ENCODE measurements around the gene MAP3K7CL. TPM values are rescaled to one million over a fixed set of nuclear protein-coding genes. Genes with fewer than 3 reads are reported as not detected.

Gene MAP3K7CL
- total RNA-seq, 2 donors from 2014 or later: 1.7 to 15.5 TPM

DNA sequence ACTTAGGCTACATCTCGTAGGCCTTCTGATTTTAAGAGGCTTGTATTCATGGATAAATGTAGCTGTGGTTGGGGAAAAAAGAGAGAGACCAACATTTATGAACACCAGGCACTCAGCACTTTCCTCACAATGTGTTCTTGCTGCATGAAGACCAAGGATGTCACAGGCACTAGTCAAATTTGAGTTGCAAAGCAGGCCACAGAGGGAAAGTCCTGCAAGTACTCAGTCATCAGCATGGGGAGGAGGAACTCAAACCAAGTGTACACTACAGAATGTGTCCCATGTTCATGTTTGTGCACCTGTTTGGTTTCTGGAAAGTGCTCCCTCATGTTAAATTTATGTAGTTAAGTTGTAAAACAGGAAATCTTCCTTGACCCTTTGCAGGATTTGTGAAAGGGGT is 8.7 kb upstream of the MAP3K7CL start:
- Histone ChIP-seq H3K4me3 (no peak overlapping the region), H3K9me3 (no peaks in the 10 kb centered on the region), H3K27me3 (no peaks in the 10 kb centered on the region), H3K36me3 (no peaks in the 10 kb centered on the region), H3K4me1 (no peaks in the 10 kb centered on the region), H3K27ac (no peak overlapping the region)
- TF ChIP-seq, protein P1, sequence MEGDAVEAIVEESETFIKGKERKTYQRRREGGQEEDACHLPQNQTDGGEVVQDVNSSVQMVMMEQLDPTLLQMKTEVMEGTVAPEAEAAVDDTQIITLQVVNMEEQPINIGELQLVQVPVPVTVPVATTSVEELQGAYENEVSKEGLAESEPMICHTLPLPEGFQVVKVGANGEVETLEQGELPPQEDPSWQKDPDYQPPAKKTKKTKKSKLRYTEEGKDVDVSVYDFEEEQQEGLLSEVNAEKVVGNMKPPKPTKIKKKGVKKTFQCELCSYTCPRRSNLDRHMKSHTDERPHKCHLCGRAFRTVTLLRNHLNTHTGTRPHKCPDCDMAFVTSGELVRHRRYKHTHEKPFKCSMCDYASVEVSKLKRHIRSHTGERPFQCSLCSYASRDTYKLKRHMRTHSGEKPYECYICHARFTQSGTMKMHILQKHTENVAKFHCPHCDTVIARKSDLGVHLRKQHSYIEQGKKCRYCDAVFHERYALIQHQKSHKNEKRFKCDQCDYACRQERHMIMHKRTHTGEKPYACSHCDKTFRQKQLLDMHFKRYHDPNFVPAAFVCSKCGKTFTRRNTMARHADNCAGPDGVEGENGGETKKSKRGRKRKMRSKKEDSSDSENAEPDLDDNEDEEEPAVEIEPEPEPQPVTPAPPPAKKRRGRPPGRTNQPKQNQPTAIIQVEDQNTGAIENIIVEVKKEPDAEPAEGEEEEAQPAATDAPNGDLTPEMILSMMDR (IDR thresholded peaks at IDR 0.05): no peak
- DNase-seq (ENCODE audit: low spot score): no peak

DNA sequence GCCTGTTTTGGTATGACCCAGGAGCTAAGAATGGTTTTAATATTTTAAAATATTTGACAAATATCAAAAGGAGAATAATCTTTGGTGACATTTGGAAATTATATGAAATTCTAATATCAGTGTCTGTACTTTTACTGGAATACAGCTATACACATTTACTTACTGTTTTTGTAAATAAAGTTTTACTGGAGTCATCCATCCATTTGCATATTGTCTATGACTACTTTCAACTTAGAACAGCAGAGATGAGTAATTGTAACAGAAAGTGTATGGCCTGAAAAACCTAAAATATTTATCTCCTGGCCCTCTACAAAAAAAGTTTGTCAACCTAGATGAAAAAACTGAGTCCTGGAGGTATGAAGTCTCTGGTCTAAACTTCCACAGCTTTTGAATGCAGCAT is 5.8 kb upstream of the MAP3K7CL start:
- H3K36me3 ChIP-seq: no peaks in the 10 kb centered on the region
- no peak for DNase-seq (ENCODE audit: low spot score)
- TF ChIP-seq, protein P1 (IDR thresholded peaks at IDR 0.05): no peak
- no peaks in the 10 kb centered on the region for H3K27me3 ChIP-seq
- H3K27ac ChIP-seq: no peak overlapping the region
- no peak overlapping the region for H3K4me3 ChIP-seq
- H3K9me3 ChIP-seq: peaks cover 0 to 6% of the 10 kb centered on the region in 2 donors
- H3K4me1 ChIP-seq: no peaks in the 10 kb centered on the region

DNA sequence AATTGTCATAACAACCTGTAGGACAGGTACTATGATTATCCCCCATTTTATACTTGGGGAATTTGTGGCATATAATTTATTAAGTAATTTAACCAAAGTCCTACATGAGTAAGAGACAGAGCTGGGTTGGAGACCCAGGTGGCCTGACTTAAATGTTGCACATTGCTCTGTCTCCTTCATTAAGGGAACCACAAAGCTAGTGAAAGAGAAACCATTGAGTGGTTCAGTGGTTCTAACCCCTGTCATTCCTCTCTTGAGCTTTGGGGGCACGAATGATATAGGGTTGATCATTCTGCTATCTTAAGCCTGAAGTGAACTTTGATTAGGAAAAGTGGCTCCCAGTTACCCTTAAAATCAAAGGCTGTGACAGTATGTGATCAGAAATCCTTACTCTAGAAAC is 5.3 kb upstream of the MAP3K7CL start:
- no peak overlapping the region for H3K4me3 ChIP-seq
- peaks cover 0 to 6% of the 10 kb centered on the region in 2 donors for H3K9me3 ChIP-seq
- TF ChIP-seq, protein P1 (IDR thresholded peaks at IDR 0.05): no peak
- no peaks in the 10 kb centered on the region for H3K36me3 ChIP-seq
- H3K27ac ChIP-seq: no peak overlapping the region
- H3K4me1 ChIP-seq: no peaks in the 10 kb centered on the region
- no peak for DNase-seq (ENCODE audit: low spot score)
- no peaks in the 10 kb centered on the region for H3K27me3 ChIP-seq

DNA sequence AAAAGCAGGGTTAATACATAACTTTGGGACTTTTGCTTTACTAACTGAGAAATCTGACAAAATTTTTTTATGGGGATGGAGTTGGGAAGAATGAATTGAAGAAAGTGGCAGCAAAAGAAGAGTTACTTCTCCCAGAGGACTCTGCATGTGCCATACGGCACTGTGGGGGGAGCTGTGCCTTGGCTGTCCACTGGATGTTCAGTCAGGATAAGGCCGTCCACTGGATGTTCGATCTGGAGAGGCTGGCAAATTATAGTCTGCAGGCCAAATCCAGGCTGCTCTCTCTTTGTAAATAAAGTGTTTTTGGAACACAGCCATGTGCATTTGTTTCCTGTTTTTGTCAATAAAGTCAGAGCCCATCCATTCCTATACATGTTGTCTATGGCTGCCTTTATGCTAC is 4.5 kb upstream of the MAP3K7CL start:
- no peak overlapping the region for H3K4me3 ChIP-seq
- peaks cover 0 to 6% of the 10 kb centered on the region in 2 donors for H3K9me3 ChIP-seq
- no peaks in the 10 kb centered on the region for H3K4me1 ChIP-seq
- no peak overlapping the region for H3K27ac ChIP-seq
- DNase-seq (ENCODE audit: low spot score): no peak
- H3K36me3 ChIP-seq: no peaks in the 10 kb centered on the region
- no peaks in the 10 kb centered on the region for H3K27me3 ChIP-seq
- TF ChIP-seq, protein P1 (IDR thresholded peaks at IDR 0.05): no peak

DNA sequence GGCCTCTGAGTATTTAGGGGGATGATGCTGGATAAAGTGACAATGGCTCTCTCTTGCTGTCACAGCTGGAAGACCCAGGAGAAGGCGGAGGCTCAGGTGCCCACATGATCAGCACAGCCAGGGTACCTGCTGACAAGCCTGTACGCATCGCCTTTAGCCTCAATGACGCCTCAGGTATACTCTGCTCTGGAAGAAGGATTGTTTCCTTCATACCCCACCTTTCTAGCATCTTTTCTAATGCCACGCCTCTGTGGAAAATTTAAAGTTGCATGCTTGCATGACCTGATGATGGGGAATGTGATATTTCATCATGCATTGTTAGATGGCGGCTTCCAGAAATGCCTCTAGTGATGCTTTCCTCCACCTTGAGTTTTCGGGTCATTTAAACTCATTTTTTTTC is 2.8 kb downstream of the MAP3K7CL start:
- Histone ChIP-seq H3K4me1 (no peaks in the 10 kb centered on the region), H3K27me3 (no peaks in the 10 kb centered on the region), H3K27ac (no peak overlapping the region), H3K9me3 (peaks cover 0 to 6% of the 10 kb centered on the region in 2 donors), H3K36me3 (no peaks in the 10 kb centered on the region), H3K4me3 (no peak overlapping the region)
- DNase-seq (ENCODE audit: low spot score): no peak
- TF ChIP-seq, protein P1 (IDR thresholded peaks at IDR 0.05): no peak

DNA sequence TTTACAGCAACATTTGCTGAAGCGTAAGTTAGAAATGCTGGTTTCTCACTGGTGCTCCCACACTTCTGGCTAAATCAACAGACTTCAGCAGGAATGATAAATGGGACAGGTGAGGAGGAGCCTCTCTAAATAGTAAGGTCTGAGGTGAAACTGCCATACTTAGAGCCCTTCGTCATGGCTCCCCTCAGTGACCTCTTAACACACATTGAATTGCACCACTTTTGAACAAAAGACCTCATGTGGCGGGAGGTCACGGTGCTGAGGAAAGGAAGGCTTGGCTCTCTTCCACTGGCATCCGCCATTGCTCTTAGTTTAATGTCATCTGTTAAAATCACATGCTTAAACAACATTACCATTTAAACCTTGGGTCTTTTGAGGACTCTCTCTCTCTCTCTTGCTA is 3.4 kb downstream of the MAP3K7CL start:
- TF ChIP-seq, protein P1 (IDR thresholded peaks at IDR 0.05): no peak
- Histone ChIP-seq H3K4me3 (no peak overlapping the region), H3K36me3 (no peaks in the 10 kb centered on the region), H3K27ac (no peak overlapping the region), H3K4me1 (no peaks in the 10 kb centered on the region), H3K9me3 (peaks cover 0 to 6% of the 10 kb centered on the region in 2 donors), H3K27me3 (no peaks in the 10 kb centered on the region)
- DNase-seq (ENCODE audit: low spot score): no peak

All from right atrium auricular region (tissue), 2 donors.